HG02885 (cell line): ENCODE measurements around the gene YTHDC1.
"Not testable (repeated sequence)": the region's sequence is repeated elsewhere in the genome, so short reads cannot be mapped to it uniquely, and the experiment has no call there.

ENCODE experiments used
- ATAC-seq: cut with Tn5 transposase; IDR thresholded peaks from one replicate; pipeline ENCODE4 v1.9.1; 2021; ENCODE audit warnings: mild to moderate bottlenecking; ENCODE audit not compliant: unreplicated experiment, poor library complexity

The YTHDC1 gene

GRCh38 chr4:68299492-68300457, 50.1 kb downstream of the YTHDC1 start:
- no peak for ATAC-seq

GRCh38 chr4:68297137-68297536, 52.8 kb downstream of the YTHDC1 start:
- no peak for ATAC-seq

- ATAC-seq, result no peak
These were observed 58.6 kb downstream of the YTHDC1 start for GRCh38 chr4:68291256-68291655.

- ATAC-seq, result no peak
These were observed 61.5 kb downstream of the YTHDC1 start for GRCh38 chr4:68288393-68288740.

- ATAC-seq, result no peak
These were observed 62.0 kb downstream of the YTHDC1 start for GRCh38 chr4:68287704-68288392.

- ATAC-seq, result no peak
These were observed 66.2 kb downstream of the YTHDC1 start for GRCh38 chr4:68283714-68284113.

- ATAC-seq, result no peak
These were observed 66.8 kb downstream of the YTHDC1 start for GRCh38 chr4:68283095-68283494.

- ATAC-seq, result not testable (repeated sequence)
These were observed 67.8 kb downstream of the YTHDC1 start for GRCh38 chr4:68281796-68282740.

GRCh38 chr4:68278029-68278428, 71.9 kb downstream of the YTHDC1 start:
- no peak for ATAC-seq

GRCh38 chr4:68277627-68278026, 72.3 kb downstream of the YTHDC1 start:
- no peak for ATAC-seq

- peak; percentile 63 for ATAC-seq
These were observed 77.0 kb downstream of the YTHDC1 start for GRCh38 chr4:68272860-68273259.

GRCh38 chr4:68272380-68272779, 77.5 kb downstream of the YTHDC1 start:
- ATAC-seq, result peak; percentile 80

GRCh38 chr4:68271851-68272357, 78.0 kb downstream of the YTHDC1 start:
- peak; percentile 67 for ATAC-seq

GRCh38 chr4:68267433-68267944, 82.4 kb downstream of the YTHDC1 start:
- no peak for ATAC-seq

- ATAC-seq, result no peak
These were observed 84.9 kb downstream of the YTHDC1 start for GRCh38 chr4:68264875-68265565.
